ENCODE results near the gene GATAD1.
"Not testable (repeated sequence)": the region's sequence is repeated elsewhere in the genome, so short reads cannot be mapped to it uniquely, and the experiment has no call there.

DNA sequence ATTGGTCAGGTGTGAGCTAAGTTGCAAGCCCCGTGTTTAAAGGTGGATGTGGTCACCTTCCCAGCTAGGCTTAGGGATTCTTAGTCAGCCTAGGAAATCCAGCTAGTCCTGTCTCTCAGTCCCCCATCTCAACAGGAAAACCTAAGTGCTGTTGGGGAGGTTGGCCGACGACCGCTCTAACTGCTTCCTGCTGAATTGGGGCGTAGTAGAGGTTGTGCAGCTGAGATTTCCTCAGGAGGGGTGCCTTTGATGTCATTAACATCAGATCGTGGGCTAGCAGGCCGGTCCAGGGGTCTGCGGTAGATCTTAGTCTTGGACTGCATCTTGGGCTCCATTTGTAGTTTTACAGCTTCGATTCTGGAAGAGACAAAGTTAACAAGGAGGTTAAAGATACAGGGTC is 21.3 kb downstream of the GATAD1 start:
- TF ChIP-seq POLR2AphosphoS5 (IDR thresholded peaks at IDR 0.05; ENCODE audit: low read depth, low read length); FOSL2 (IDR thresholded peaks at IDR 0.05; ENCODE audit: borderline replicate concordance, low read depth); SMC3 (IDR thresholded peaks at IDR 0.05; ENCODE audit: low read depth, low read length); EP300 (IDR thresholded peaks at IDR 0.05; ENCODE audit: borderline replicate concordance in 1 of 2, low read depth in 1 of 2, low read length in 1 of 2); RFX5 (IDR thresholded peaks at IDR 0.05; ENCODE audit: low read length): not testable (repeated sequence)

All from SK-N-SH (cell line).